Endometrial microvascular endothelial cells (primary cell): ENCODE results near the gene DSCAM. TPM values are rescaled to one million over a fixed set of nuclear protein-coding genes. Genes with fewer than 3 reads are reported as not detected.

ENCODE experiments used
- in situ Hi-C: cut with HindIII; loops from 2 replicates; pipeline ENCODE4 v1.10.0; 2017; ENCODE audit warnings: low sequenced_read_pairs, low pct_unique_long_range_greater_than_20kb; ENCODE audit errors: inconsistent ontology term
- total RNA-seq: library from RNA; depleted of rRNA; stranded (reverse); fragments of >200 nt; gene quantifications from one replicate; pipeline ENCODE4 v1.2.3, GENCODE V29; 2015; ENCODE audit errors: inconsistent ontology term

DSCAM gene
- total RNA-seq, 1 donor from 2014 or later, result not detected

DNA sequence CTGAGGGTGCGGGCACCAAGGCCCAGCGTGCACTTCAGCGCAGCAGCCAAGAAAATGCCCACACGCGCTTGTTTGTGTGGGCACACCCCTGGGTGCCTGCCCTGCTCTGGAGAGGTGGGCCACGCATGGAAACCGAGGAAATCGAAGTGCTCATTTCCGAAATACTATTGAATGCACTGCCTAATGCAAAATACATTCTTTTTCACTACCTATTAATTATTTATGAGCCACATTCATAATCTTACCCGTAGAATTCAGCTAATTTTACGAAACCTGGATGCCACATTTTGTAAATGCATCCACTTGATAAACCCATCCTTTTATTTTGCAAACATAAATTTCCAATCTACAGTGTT lies 4.8 kb downstream of the DSCAM start:
- in situ Hi-C loops, result no loop called here

DNA sequence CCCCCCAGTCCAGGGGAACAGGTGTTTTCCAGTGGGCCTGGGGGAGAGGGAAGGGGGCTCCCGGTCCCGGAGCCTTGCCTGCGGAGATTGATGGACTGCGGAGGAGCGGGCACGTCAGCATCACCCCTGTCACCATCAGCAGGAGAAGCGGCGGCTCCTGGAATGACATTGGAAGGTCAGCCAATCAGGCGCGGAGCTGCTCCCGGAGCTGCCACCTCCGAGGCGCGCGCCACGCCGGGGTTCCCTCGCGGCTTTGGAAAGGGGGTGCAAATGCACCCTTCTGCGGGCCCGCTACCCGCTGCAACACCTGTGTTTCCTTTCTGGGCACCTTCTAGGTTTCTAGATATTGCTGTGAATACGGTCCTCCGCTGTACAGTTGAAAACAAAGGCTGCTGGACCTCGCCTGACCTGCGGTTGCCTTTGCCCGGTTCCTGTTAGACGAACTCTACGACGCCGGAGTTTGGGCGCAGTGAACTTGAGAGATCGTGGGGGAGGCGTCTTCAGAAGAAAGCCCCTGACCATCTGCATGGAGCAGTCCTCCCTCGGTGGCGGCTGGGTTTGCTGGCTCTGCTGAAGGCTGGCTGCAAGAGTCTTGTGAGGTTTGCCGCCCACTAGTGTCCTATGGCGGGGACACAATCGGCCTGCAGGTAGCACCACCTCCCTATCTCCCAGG lies 5.3 kb downstream of the DSCAM start:
- in situ Hi-C loops, result no loop called here

DNA sequence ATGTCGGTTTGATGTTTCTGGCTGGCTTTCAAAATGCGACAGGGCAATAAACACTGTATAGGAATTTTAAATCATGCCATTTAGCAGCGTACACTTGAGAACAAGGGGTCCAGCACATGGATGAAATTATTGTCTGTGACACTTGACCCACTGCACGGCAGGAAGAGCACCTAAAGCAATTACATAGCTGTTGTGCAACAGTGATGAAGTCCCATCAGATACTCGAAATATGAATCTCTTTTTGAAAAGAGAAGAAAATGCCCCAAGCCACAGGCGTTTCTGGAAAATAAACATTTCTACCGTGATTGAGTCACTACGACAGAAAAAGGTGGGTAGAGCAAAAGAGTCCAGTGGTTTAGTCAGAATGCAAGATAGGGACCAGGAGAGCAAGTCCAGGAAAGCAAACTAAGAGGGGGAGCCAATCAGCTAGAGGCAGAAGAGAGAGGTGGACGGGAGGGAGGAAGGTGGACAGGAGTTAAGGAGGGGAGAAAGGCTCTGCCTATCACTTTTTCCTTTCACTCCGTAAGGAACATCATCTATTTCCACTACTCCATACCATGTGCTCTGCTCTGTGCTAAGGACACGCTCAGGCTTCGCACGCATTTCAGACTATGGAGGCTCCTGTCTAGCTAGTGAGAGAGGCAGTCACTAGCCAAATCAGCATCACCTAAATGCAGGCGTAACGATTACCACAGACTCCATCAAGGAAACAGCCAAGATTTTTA lies 6.4 kb downstream of the DSCAM start:
- in situ Hi-C loops, result no loop called here

DNA sequence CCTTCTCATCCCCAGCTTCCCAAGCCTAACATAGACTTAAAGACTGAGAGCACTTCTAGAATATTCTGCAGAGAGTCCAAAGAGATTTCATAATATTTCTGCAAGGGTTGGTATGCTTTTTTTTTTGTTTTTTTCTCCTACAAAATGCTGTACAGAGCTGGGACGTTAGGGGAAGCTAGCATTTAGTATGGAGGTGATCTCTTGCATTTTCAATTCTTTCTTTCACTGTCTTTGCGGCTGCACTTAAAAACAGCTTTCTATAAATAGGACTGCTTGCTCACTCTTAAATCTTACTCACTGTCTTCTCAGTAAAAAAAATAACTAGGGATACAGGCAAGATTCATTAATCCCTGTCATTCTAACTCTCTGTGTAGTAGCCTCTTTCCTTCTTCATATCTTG lies 7.4 kb downstream of the DSCAM start:
- in situ Hi-C loops, result no loop called here

DNA sequence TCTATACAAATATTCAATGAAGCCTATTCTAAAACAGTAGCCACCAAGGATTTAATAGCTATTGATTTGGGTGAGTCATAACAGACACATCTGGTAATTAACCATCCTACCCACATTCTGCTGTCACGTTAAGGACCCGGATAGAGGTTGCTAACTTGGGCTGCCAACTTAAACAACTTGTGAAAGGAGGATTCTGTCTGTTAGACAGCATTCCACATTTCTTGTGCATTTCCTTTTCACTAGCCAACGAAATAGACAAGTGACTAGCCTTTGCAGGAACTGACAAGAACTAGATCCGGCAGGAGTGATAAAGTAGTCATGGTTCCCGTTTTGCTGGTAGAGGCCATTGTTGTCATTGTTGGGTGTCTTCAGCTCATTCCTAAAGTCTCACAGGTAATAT lies 9.5 kb downstream of the DSCAM start:
- in situ Hi-C loops, result no loop called here

DNA sequence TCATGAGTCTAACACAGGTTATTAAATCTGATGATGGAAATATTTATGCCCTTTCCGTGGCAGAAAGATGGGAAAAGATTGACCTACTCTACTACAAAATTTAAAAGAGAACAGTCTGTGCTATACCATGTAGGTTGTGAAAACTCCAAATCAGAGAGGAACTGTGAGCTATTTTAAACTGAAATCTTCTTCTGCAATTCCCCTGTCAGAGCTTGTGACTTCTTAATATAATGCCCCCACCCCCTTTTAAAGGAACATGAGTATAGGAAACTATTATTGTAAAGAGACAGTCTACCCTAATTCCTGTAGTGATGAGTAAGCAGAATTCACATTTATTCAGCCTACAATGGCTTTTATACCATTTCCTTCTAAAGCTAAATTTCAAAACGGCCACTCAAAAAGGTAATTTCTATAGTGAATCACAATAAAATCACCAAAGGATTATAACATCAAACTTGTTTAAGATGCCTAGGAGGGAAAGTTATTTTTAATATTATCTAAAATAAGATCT lies 11.7 kb downstream of the DSCAM start:
- in situ Hi-C loops, result no loop called here

DNA sequence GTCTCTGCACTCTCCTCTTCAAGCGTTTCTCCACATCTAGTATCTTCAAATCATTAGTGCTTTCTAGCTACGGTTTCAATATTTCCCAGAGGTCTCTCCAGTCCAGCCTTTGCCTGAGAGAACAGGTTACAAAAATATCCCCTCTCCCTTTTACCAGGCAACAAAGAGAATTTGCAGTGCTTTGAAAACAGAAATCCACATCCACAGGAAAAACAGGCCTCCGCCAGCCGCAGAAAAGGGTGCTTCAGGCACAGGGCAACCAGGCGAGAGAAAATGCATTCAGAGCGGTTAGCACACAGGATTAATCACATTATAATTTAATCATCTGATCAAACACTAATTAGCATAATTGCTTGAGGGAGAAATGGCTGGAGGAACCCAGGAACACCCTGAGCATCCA lies 13.8 kb downstream of the DSCAM start:
- in situ Hi-C loops, result no loop called here

DNA sequence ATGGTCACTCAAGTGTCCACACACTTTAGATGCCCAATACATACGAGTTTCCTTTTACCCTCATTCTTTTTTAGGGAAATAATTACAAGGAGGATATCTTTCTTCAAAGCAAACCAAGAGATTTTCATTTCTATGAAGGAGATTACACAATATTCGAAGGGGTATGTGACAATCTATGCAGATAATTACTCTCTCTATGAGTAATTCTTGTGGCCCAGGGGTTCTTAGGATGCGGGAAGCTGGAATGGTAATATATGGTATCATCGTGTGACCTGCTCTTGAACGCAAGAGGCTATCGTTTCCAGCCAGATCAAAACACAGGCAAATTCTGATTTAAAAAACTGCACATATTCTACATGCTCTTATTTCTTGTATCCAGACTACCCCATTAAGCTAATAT lies 14.6 kb downstream of the DSCAM start:
- in situ Hi-C loops, result no loop called here

DNA sequence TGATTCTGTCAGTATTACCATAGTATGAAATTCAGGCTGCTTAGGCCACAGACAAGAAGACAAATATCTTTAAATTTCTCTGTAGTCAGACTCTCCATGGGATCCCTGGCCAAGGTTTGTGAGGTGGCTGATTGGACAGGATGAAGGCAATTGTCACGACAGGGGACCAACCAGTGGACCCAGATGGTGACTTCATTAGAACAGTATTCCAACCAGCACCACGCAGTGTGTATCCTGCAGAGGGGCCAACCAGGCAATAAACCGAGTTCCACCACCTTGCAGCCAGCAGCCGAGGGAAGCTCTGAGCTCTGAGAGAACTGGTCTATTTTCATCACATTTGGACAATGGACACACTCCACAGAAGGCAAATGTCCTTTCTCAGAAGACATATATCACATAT lies 16.1 kb downstream of the DSCAM start:
- in situ Hi-C loops, result no loop called here

DNA sequence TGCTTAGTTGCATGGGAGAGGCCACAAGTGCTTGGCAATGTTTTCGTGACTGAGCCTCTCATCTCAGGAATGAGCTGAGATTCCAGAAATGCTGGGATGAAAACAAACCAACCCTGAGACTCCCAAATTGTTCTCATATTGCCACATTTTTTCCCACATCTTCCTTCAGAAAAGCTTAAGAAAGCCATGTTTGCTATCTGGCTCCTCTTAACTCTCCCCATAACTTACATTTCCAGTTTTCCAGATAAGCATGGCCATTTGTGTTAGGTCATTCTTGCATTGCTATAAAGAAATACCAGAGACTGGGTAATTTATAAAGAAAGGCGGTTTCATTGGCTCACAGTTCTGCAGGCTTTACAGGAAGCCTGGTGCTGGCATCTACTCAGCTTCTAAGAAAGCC lies 17.2 kb downstream of the DSCAM start:
- in situ Hi-C loops, result no loop called here

DNA sequence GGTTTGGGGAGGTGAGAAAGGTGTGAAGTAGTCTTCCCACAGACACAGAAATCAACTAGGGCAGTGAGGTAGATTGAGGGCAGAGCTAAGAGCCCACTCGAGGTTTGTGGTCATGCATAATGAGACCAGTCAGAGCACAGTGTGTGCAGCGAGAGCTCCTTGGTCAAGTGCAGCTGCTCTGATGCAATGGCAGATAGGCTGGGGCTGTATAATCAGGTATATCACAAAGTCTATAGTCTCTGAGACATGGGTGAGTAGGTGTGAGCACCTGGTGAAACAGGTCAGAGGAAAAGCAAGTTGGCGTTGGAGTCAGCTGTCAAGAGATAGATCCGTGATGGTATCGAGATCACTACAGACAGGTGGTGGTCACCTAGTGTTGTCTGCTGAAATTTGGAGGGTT lies 17.6 kb downstream of the DSCAM start:
- in situ Hi-C loops, result no loop called here

DNA sequence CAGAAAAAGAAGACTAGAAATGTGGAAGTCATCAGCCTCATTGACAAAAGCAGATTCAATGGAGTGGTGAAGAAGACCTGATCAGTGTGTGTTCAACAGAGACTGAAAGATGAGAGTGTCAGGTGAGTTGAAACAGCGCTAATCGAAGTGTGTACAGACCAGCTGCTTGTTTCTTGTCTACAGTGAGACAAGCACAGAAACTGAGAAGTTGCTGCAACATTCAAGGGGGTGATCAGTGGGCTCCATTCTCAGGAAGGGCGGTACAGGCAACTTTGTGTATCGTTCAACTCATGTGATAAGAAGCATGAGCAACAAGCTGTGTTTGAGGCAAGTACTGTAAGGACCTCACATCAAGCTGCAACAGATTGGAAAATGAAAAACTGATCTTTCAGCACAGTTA lies 19.4 kb downstream of the DSCAM start:
- in situ Hi-C loops, result no loop called here

DNA sequence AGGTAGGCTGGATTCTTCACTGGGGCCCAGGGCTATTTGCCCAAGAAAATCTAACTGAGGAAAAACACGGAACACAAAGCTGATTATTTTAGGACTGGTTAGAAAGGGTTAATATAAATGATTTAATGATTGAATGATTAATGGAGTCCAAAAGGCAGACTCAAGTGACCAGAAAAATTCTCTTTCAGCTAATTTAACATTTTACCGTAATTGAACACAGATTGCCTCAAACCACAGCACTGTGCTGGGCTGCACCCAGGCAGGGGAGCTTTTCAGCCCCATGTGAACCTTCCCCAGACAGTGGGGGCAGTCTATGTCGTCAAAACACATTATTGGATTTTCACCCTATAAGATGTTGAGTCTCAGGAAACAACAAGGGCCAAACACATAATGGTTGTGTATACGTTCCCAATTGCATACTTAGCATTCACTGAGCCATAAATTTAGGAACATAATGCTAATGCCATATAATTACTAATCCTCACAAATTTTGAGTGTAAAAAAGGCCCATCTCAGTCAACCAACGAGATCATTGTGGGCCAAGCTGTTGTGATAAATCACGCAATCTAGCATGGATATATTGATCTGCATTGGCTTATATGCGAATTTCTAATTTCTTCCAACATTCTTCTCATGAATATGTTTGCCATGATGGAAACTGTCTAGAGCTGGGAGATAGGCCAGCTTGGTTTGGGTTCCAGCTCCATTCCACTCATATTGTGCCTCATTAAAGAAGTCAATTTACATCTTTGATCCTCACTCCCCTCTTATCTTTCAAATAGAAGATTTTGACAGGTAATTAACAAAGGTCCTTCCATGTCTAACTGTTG lies 27.7 kb downstream of the DSCAM start:
- in situ Hi-C loops, result no loop called here

DNA sequence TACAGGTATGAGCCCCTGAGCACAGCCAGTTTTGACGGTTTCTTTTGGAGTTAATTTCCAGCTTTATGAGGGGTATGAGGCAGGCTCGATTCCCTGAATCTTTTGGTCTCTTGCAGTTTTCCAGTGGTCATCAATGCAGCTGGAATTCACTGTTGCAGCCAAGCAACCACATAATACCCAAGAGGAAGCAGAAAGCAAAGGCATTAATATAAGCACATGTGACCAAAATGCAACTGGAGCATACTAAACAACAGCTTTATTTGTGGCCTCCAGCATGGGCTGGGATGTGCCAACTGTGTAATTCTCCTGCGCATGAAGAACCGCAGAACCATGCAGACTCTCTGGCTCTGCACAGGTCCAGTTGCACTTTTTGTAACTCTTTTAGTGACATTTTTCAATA lies 33.0 kb downstream of the DSCAM start:
- in situ Hi-C loops, result no loop called here

DNA sequence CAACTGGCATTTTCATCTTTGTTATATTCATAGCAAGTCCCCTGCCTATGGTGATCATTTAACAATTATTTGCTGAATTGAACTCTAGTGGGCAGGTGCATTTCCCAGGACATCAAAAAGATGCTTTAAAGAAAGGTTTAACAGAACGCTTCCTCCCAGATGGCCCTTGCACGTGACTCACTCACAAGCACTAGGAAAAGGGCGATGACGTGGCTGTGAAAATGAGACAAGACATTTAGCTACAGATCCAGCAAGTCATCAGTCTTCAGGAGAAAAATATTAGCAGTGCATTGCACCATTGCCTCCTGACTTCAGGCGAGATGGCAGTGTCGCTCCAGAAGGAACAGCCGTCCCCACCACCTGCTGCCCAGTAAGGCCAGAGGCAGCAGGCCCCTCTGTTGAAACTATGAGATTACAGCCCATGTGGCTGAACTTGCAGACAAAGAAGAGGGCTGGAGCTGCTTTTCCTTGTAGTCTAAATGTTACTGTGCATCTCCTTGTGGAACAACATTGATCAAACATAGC lies 37.2 kb downstream of the DSCAM start:
- in situ Hi-C loops, result no loop called here

DNA sequence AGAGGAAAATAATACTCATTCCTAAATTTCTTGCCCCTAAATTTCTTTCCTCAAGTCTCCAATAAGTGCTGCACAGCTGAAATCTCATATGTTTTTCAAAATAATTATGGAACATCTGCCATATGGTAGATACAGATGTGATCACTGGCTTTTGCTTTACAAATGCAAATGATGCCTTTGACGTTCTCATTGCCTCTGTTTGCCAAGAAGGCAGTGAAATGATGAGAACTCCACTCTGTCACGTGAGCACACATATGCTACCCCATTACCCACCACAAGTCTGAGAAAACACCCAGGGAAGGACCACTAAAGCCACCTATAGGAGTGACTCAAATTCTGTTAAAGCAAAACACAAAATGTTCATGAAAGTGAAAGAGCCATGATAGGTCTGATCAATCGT lies 43.9 kb downstream of the DSCAM start:
- in situ Hi-C loops, result no loop called here

DNA sequence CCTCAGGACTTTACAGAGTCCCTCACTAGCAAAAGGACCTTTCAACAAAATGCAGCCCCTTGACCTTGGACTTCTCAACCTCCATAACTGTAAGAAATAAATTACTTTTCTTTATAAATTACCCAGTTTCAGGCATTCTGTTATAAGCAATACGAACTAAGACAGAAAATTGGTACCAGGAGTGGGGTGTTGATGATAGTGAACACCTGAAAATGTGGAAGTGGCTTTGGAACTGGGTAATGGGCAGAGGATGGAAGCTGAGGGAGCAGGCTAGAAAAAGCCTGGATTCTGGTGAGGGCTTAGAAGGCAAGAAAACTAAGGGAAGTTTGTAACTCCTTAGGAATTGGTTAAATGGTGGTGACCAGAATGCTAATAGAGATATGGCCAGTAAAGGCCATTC lies 46.8 kb downstream of the DSCAM start:
- in situ Hi-C loops, result no loop called here

DNA sequence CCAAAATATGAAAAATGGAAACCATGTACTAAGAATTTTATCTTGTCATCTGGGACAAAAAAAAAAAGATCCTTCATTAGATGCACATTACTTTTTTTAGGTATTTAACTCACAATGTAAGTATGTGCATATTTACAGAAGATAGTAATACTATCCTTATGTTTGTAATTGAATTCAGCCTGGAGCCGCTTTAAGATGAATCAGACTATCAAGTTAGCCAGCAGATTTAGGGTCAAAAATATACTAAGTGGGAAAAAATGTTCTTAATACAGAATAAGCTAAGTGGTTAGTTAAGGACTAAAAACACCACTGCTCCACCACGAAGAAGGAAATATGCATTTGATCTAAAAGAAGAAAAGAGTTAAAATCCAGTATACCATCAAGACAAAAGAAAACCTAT lies 49.1 kb downstream of the DSCAM start:
- in situ Hi-C loops, result no loop called here

DNA sequence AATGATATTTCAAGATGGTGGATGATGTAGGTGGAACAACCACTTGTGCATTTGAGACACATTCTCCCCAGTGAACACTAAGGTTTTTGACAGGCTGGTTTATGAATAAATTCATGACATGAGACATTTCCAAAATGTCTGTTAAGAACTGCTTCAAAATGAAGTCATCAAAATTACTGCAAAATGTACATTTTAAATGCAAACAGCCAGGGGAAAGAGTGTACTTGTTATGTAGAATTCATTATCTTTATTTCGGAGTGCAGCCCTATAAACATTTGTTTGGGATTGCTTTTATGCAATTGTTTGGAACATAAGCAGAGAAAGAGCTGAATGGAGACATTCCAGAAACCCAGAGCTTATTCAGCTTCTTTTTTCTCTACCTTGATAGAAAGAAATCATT lies 49.5 kb downstream of the DSCAM start:
- in situ Hi-C loops, result no loop called here

DNA sequence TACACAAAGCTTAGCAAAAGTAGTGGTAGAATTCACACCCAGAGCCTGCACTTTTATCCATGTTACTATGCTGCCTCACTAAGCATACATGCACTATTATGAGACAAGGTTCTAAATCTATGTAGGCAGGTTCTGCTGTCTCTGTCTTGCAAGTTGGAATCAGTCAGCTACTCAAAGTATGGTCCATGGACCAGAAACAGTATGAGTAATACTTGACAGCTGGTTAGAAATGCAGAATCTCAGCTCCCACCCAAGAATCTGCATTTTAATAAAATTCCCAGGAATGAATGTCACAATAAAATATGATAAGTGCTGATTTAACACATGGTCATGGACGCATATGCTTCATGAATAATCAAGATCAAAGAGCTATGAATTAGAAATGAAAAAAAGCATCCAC lies 50.5 kb downstream of the DSCAM start:
- in situ Hi-C loops, result no loop called here
